Globus pallidus (tissue), 1 donor: Measurements from ENCODE around the gene TRABD2B.

Source experiments
- DNase-seq: peaks from one replicate; pipeline ENCODE4 v3.0.0-alpha.2; 2015; ENCODE audit warnings: low spot score

TRABD2B gene

GRCh38 chr1:48021792-48022191, 24.6 kb upstream of the TRABD2B start:
- no peak for DNase-seq

- DNase-seq: no peak
These were observed 22.6 kb upstream of the TRABD2B start for GRCh38 chr1:48019714-48020315.

GRCh38 chr1:48018799-48019198, 21.6 kb upstream of the TRABD2B start:
- DNase-seq: no peak

GRCh38 chr1:48017716-48018115, 20.5 kb upstream of the TRABD2B start:
- DNase-seq: no peak

- DNase-seq: no peak
These were observed 19.3 kb upstream of the TRABD2B start for GRCh38 chr1:48016515-48016914.

- DNase-seq: no peak
These were observed 16.1 kb upstream of the TRABD2B start for GRCh38 chr1:48013270-48013669.

GRCh38 chr1:48007047-48007446, 9.9 kb upstream of the TRABD2B start:
- no peak for DNase-seq

GRCh38 chr1:48006264-48006663, 9.1 kb upstream of the TRABD2B start:
- DNase-seq: no peak

GRCh38 chr1:48005253-48006117, 8.3 kb upstream of the TRABD2B start:
- DNase-seq: no peak

- no peak for DNase-seq
These were observed 6.8 kb upstream of the TRABD2B start for GRCh38 chr1:48003741-48004531.

GRCh38 chr1:48002142-48002541, 5.0 kb upstream of the TRABD2B start:
- DNase-seq: no peak

- DNase-seq: no peak
These were observed 4.5 kb upstream of the TRABD2B start for GRCh38 chr1:48001696-48002095.

- DNase-seq: no peak
These were observed 3.7 kb upstream of the TRABD2B start for GRCh38 chr1:48000883-48001282.

GRCh38 chr1:47999097-47999496, 1.9 kb upstream of the TRABD2B start:
- no peak for DNase-seq

- no peak for DNase-seq
These were observed 1.3 kb upstream of the TRABD2B start for GRCh38 chr1:47998396-47998990.

- no peak for DNase-seq
These were observed 569 bp downstream of the TRABD2B start for GRCh38 chr1:47996406-47997226.

GRCh38 chr1:47996060-47996405, 1.2 kb downstream of the TRABD2B start:
- no peak for DNase-seq

GRCh38 chr1:47995306-47996050, 1.7 kb downstream of the TRABD2B start:
- no peak for DNase-seq

- no peak for DNase-seq
These were observed 3.1 kb downstream of the TRABD2B start for GRCh38 chr1:47993881-47994625.

- DNase-seq: no peak
These were observed 3.8 kb downstream of the TRABD2B start for GRCh38 chr1:47993416-47993740.
